ENCODE data around the gene CSRP3. TPM values are rescaled to one million over a fixed set of nuclear protein-coding genes. Genes with fewer than 3 reads are reported as not detected.

Gene CSRP3
- total RNA-seq, 1 donor from 2014 or later: not detected

GRCh38 chr11:19185036-19185435 is 16.7 kb downstream of the CSRP3 start:
- Mint-ChIP-seq H3K4me3 (ENCODE audit: unreplicated experiment) (no peak overlapping the region), H3K4me1 (ENCODE audit: unreplicated experiment) (no peaks in the 10 kb centered on the region), H3K27ac (ENCODE audit: unreplicated experiment) (no peak overlapping the region)

GRCh38 chr11:19183646-19184045 is 18.1 kb downstream of the CSRP3 start:
- no peak overlapping the region for H3K4me3 Mint-ChIP-seq (ENCODE audit: unreplicated experiment)
- no peak for TF ChIP-seq CTCF (IDR thresholded peaks at IDR 0.05)
- H3K27ac Mint-ChIP-seq (ENCODE audit: unreplicated experiment): no peak overlapping the region
- H3K36me3 Mint-ChIP-seq (ENCODE audit: unreplicated experiment): peaks cover 2% of the 10 kb centered on the region
- no peaks in the 10 kb centered on the region for H3K4me1 Mint-ChIP-seq (ENCODE audit: unreplicated experiment)
- DNase-seq (ENCODE audit: extremely low spot score, unreplicated experiment): no peak
- no peaks in the 10 kb centered on the region for H3K27me3 Mint-ChIP-seq (ENCODE audit: unreplicated experiment)
- H3K9me3 Mint-ChIP-seq (ENCODE audit: unreplicated experiment): no peaks in the 10 kb centered on the region

More at GRCh38 chr11:19185036-19185435, 16.7 kb downstream of the CSRP3 start:
- TF ChIP-seq CTCF (IDR thresholded peaks at IDR 0.05): no peak
- peaks cover 2% of the 10 kb centered on the region for H3K36me3 Mint-ChIP-seq (ENCODE audit: unreplicated experiment)
- no peak for DNase-seq (ENCODE audit: extremely low spot score, unreplicated experiment)
- H3K9me3 Mint-ChIP-seq (ENCODE audit: unreplicated experiment): no peaks in the 10 kb centered on the region
- H3K27me3 Mint-ChIP-seq (ENCODE audit: unreplicated experiment): no peaks in the 10 kb centered on the region

DNA sequence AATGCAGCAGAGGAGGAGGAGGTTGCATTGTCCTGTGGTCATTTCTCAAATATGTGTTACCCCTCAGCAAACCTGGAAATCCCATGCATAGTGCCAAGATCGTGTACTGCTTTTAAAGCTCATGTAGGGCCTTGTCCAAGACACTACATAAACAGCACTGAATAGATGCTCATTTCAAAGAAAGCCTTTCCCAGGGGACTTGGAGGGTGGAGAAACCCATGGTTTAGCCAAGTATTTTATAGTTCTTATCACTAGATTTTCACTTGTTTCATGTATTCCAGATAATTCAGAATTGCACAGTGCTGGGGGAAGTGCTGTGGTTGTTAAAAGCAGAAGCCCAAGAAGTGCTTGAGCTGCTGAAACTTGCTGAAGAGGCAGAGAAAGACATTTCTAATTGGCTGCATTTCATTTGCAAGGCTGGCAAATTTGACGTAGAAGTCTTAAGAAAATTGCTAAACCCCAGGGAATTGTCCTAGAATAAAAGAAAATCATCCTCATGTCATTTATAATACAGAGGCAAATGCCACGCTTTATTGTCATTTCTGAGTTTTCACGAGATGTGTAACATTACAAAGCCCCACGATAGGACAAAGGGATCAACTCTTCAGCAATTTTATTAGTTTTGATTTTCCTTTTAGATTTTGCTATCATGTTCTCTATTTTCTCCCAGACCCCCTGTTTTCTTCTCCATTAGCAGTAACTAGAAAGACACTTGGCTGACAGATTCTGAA is 20.1 kb downstream of the CSRP3 start:
- Mint-ChIP-seq H3K4me3 (ENCODE audit: unreplicated experiment) (no peak overlapping the region), H3K27me3 (ENCODE audit: unreplicated experiment) (no peaks in the 10 kb centered on the region), H3K4me1 (ENCODE audit: unreplicated experiment) (no peaks in the 10 kb centered on the region), H3K27ac (ENCODE audit: unreplicated experiment) (no peak overlapping the region), H3K9me3 (ENCODE audit: unreplicated experiment) (no peaks in the 10 kb centered on the region), H3K36me3 (ENCODE audit: unreplicated experiment) (peaks cover 9% of the 10 kb centered on the region)
- DNase-seq (ENCODE audit: extremely low spot score, unreplicated experiment): no peak
- TF ChIP-seq CTCF (IDR thresholded peaks at IDR 0.05): no peak

- H3K27ac Mint-ChIP-seq (ENCODE audit: unreplicated experiment): no peak overlapping the region
- no peak for TF ChIP-seq CTCF (IDR thresholded peaks at IDR 0.05)
- H3K36me3 Mint-ChIP-seq (ENCODE audit: unreplicated experiment): peaks cover 39% of the 10 kb centered on the region
- DNase-seq (ENCODE audit: extremely low spot score, unreplicated experiment): no peak
- no peaks in the 10 kb centered on the region for H3K4me1 Mint-ChIP-seq (ENCODE audit: unreplicated experiment)
- H3K9me3 Mint-ChIP-seq (ENCODE audit: unreplicated experiment): no peaks in the 10 kb centered on the region
- no peak overlapping the region for H3K4me3 Mint-ChIP-seq (ENCODE audit: unreplicated experiment)
- H3K27me3 Mint-ChIP-seq (ENCODE audit: unreplicated experiment): no peaks in the 10 kb centered on the region
Observed at GRCh38 chr11:19176629-19177186, 25.1 kb downstream of the CSRP3 start.

- no peak overlapping the region for H3K27ac Mint-ChIP-seq (ENCODE audit: unreplicated experiment)
- H3K9me3 Mint-ChIP-seq (ENCODE audit: unreplicated experiment): no peaks in the 10 kb centered on the region
- TF ChIP-seq CTCF (IDR thresholded peaks at IDR 0.05): no peak
- peaks cover 42% of the 10 kb centered on the region for H3K36me3 Mint-ChIP-seq (ENCODE audit: unreplicated experiment)
- H3K27me3 Mint-ChIP-seq (ENCODE audit: unreplicated experiment): no peaks in the 10 kb centered on the region
- no peaks in the 10 kb centered on the region for H3K4me1 Mint-ChIP-seq (ENCODE audit: unreplicated experiment)
- no peak overlapping the region for H3K4me3 Mint-ChIP-seq (ENCODE audit: unreplicated experiment)
- DNase-seq (ENCODE audit: extremely low spot score, unreplicated experiment): no peak
Observed at GRCh38 chr11:19173964-19174638, 27.7 kb downstream of the CSRP3 start.

All from osteocyte (in vitro differentiated cells).